GM23338 (cell line): ENCODE results near the gene ANKRD6. TPM values are rescaled to one million over a fixed set of nuclear protein-coding genes. Genes with fewer than 3 reads are reported as not detected.

ENCODE experiments used
- ETS1 ChIP-seq: IDR thresholded peaks from 2 replicates; pipeline ENCODE4 v1.6.1; 2016; ENCODE audit warnings: antibody characterized with exemption
- EZH2phosphoT487 ChIP-seq: fragments of 200-600 bp; sonication (generic); IDR thresholded peaks from one replicate; pipeline ENCODE4 v1.8.1; 2018; ENCODE audit warnings: antibody characterized with exemption; ENCODE audit not compliant: unreplicated experiment
- REST ChIP-seq: IDR thresholded peaks from one replicate; pipeline ENCODE4 v1.6.1; 2018; ENCODE audit warnings: antibody characterized with exemption; ENCODE audit not compliant: unreplicated experiment
- STAT1 ChIP-seq: IDR thresholded peaks from one replicate; pipeline ENCODE4 v1.6.1; 2016; ENCODE audit warnings: antibody characterized with exemption; ENCODE audit not compliant: unreplicated experiment
- ZNF331 ChIP-seq: fragments of 250-450 bp; sonication (Bioruptor Pico); IDR thresholded peaks from 2 replicates; pipeline ENCODE4 v1.5.0; 2020; ENCODE audit warnings: low read depth, mild to moderate bottlenecking, moderate library complexity
- ZNF462 ChIP-seq: fragments of 250-450 bp; sonication (Bioruptor Pico); IDR thresholded peaks from 2 replicates; pipeline ENCODE4 v1.5.0; 2020; ENCODE audit warnings: mild to moderate bottlenecking, moderate library complexity
- polyA plus RNA-seq: library from polyadenylated mRNA; unstranded; fragments of >200 nt; fragmentation: Nextera tagmentation; extraction: Ambion mirVana; gene quantifications from 2 replicates; pipeline ENCODE4 v1.2.1, GENCODE V29; 2016
- total RNA-seq: library from RNA; depleted of rRNA; stranded (reverse); fragments of >200 nt; shearing (Covaris generic); gene quantifications from 2 replicates; pipeline ENCODE4 v1.2.3, GENCODE V29; 2014

Gene ANKRD6
- total and polyA plus RNA-seq, 2 experiments from 2014 or later: 3.2 to 9.2 TPM

GRCh38 chr6:89581689-89582088, 148.7 kb downstream of the ANKRD6 start (continued):
- TF ChIP-seq ZNF462 (CRISPR knock-in tag): no peak
- TF ChIP-seq ZNF331 (CRISPR knock-in tag): no peak
- TF ChIP-seq ETS1: no peak
- TF ChIP-seq EZH2phosphoT487: no peak
- TF ChIP-seq STAT1: no peak
- TF ChIP-seq REST: no peak
